HL-60 (cell line): Measurements from ENCODE around the gene PPL.
"Not testable (repeated sequence)": the region's sequence is repeated elsewhere in the genome, so short reads cannot be mapped to it uniquely, and the experiment has no call there.

Experiments
- DNase-seq, 2 experiments: peaks; one replicate each; pipeline ENCODE4 v3.0.0-alpha.2; 2010 to 2020; ENCODE audit warnings: low read depth in 1 of 2, low spot score in 1 of 2
- H3K27ac ChIP-seq: fragments of 250-450 bp; sonication (Bioruptor Pico); replicated peaks from 2 replicates; pipeline ENCODE4 v1.5.1; 2020; ENCODE audit warnings: mild to moderate bottlenecking, moderate library complexity
- H3K27me3 ChIP-seq: fragments of 250-450 bp; sonication (Bioruptor Pico); 2 replicates; pipeline ENCODE4 v1.5.1; 2021; ENCODE audit warnings: mild to moderate bottlenecking, moderate library complexity; ENCODE audit not compliant: insufficient read depth, poor library complexity, severe bottlenecking
- H3K4me3 ChIP-seq: replicated peaks from 2 replicates; pipeline ENCODE4 v1.5.1; 2011; ENCODE audit warnings: mild to moderate bottlenecking, control low read depth, low read length; ENCODE audit not compliant: insufficient read depth
- CTCF ChIP-seq: IDR thresholded peaks from one replicate; pipeline ENCODE4 v1.5.1; 2011; ENCODE audit warnings: low read length, control low read depth, inconsistent platforms; ENCODE audit not compliant: insufficient read depth
- GABPA ChIP-seq: IDR thresholded peaks from 2 replicates; pipeline ENCODE4 v1.6.1; 2012; ENCODE audit warnings: low read depth
- POLR2AphosphoS5 ChIP-seq: IDR thresholded peaks from 2 replicates; pipeline ENCODE4 v1.6.1; 2012; ENCODE audit warnings: low read depth
- REST ChIP-seq: IDR thresholded peaks from 2 replicates; pipeline ENCODE4 v1.6.1; 2012; ENCODE audit warnings: low read depth; ENCODE audit not compliant: insufficient replicate concordance
- SPI1 ChIP-seq: IDR thresholded peaks from 2 replicates; pipeline ENCODE4 v1.6.1; 2012; ENCODE audit warnings: low read depth, mild to moderate bottlenecking, borderline replicate concordance

PPL gene

GRCh38 chr16:4970010-4970409 is 33.1 kb upstream of the PPL start:
- Histone ChIP-seq H3K27me3 (peaks cover 4% of the 10 kb centered on the region), H3K4me3 (no peak overlapping the region), H3K27ac (no peak overlapping the region)
- TF ChIP-seq POLR2AphosphoS5 (no peak), CTCF (no peak), SPI1 (no peak), REST (no peak), GABPA (no peak)
- no peak for DNase-seq

GRCh38 chr16:4968879-4969483 is 32.0 kb upstream of the PPL start:
- H3K27ac ChIP-seq = no peak overlapping the region
- no peak for DNase-seq
- no peak for TF ChIP-seq CTCF
- no peak for TF ChIP-seq GABPA
- H3K27me3 ChIP-seq = peaks cover 4% of the 10 kb centered on the region
- no peak overlapping the region for H3K4me3 ChIP-seq

- H3K4me3 ChIP-seq, DNase-seq, H3K27ac ChIP-seq, H3K27me3 ChIP-seq: not testable (repeated sequence)
These were observed 31.3 kb upstream of the PPL start for GRCh38 chr16:4968278-4968677.

GRCh38 chr16:4966736-4967453 is 29.9 kb upstream of the PPL start:
- no peak for DNase-seq
- Histone ChIP-seq H3K4me3 (no peak overlapping the region), H3K27ac (no peak overlapping the region), H3K27me3 (peaks cover 4% of the 10 kb centered on the region)
- TF ChIP-seq REST (no peak), CTCF (no peak), POLR2AphosphoS5 (no peak), GABPA (no peak), SPI1 (no peak)

- not testable (repeated sequence) for H3K4me3 ChIP-seq, H3K27me3 ChIP-seq, H3K27ac ChIP-seq, DNase-seq
These were observed 26.6 kb upstream of the PPL start for GRCh38 chr16:4963527-4963926.
